AG04449 (cell line): ENCODE data around the gene APBB1IP.
"Not testable (repeated sequence)": the region's sequence is repeated elsewhere in the genome, so short reads cannot be mapped to it uniquely, and the experiment has no call there.

ENCODE experiments used
- CTCF ChIA-PET: fragments of 350-600 bp; formaldehyde crosslinking; extraction: SDS; loops from one replicate; lab custom pipeline; 2021; ENCODE audit warnings: antibody characterized with exemption; lab: Yijun Ruan, JAX
- POLR2A ChIA-PET: fragments of 400-600, 350-600 bp; formaldehyde crosslinking; extraction: SDS; loops from one replicate; lab custom pipeline; 2020; ENCODE audit warnings: antibody characterized with exemption, inconsistent platforms; lab: Yijun Ruan, JAX
- DNase-seq: peaks from one replicate; pipeline ENCODE4 v3.0.0-alpha.2; 2010; ENCODE audit warnings: low read depth, low spot score
- H3K4me3 ChIP-seq: 2 replicates; pipeline ENCODE4 v1.5.1; 2011; ENCODE audit warnings: low read depth, mild to moderate bottlenecking, control low read depth, low read length
- CTCF ChIP-seq: IDR thresholded peaks from one replicate; pipeline ENCODE4 v1.5.1; 2011; ENCODE audit warnings: mild to moderate bottlenecking, moderate library complexity, low read length, control low read depth, inconsistent platforms; ENCODE audit not compliant: insufficient read depth; ENCODE audit errors: missing control alignments

Gene APBB1IP

GRCh38 chr10:26468700-26469099 is 30.6 kb downstream of the APBB1IP start:
- ChIA-PET POLR2A (no interaction called here), CTCF (no interaction called here)
- TF ChIP-seq CTCF, result no peak
- no peak overlapping the region for H3K4me3 ChIP-seq
- DNase-seq, result no peak

GRCh38 chr10:26472492-26472778 is 34.3 kb downstream of the APBB1IP start:
- CTCF ChIA-PET, result no interaction called here
- H3K4me3 ChIP-seq, result no peak overlapping the region
- no peak for DNase-seq
- POLR2A ChIA-PET, result no interaction called here
- no peak for TF ChIP-seq CTCF

GRCh38 chr10:26474026-26474425 is 35.9 kb downstream of the APBB1IP start:
- CTCF ChIA-PET, result no interaction called here
- no peak for TF ChIP-seq CTCF
- no peak for DNase-seq
- POLR2A ChIA-PET, result no interaction called here
- H3K4me3 ChIP-seq, result no peak overlapping the region

GRCh38 chr10:26474845-26475244 is 36.7 kb downstream of the APBB1IP start:
- POLR2A ChIA-PET, CTCF ChIA-PET, H3K4me3 ChIP-seq, DNase-seq: not testable (repeated sequence)

GRCh38 chr10:26475386-26475785 is 37.2 kb downstream of the APBB1IP start:
- CTCF ChIA-PET, result no interaction called here
- TF ChIP-seq CTCF, result no peak
- DNase-seq, result no peak
- POLR2A ChIA-PET, result no interaction called here
- no peak overlapping the region for H3K4me3 ChIP-seq

- ChIA-PET CTCF (no interaction called here), POLR2A (no interaction called here)
Measured at GRCh38 chr10:26477501-26477900, 39.4 kb downstream of the APBB1IP start.

GRCh38 chr10:26478061-26478460 is 39.9 kb downstream of the APBB1IP start:
- no peak overlapping the region for H3K4me3 ChIP-seq
- TF ChIP-seq CTCF, result no peak
- POLR2A ChIA-PET, result no interaction called here
- CTCF ChIA-PET, result no interaction called here
- no peak for DNase-seq

More at GRCh38 chr10:26477501-26477900, 39.4 kb downstream of the APBB1IP start:
- no peak for TF ChIP-seq CTCF
- H3K4me3 ChIP-seq, result no peak overlapping the region
- DNase-seq, result no peak
